HCT116 (cell line): ENCODE measurements around the gene KRTAP12-3. TPM values are rescaled to one million over a fixed set of nuclear protein-coding genes. Genes with fewer than 3 reads are reported as not detected.
"Not testable (repeated sequence)": the region's sequence is repeated elsewhere in the genome, so short reads cannot be mapped to it uniquely, and the experiment has no call there.

Experiments
- ATAC-seq: fragments of 200-7000 bp; cut with Tn5 transposase; 2 replicates; pipeline ENCODE4 v1.9.1; 2020; ENCODE audit warnings: mild to moderate bottlenecking, moderate library complexity
- BruUV-seq: library from RNA; stranded (reverse); fragments of 400-500 nt; replicated peaks from 2 replicates; lab custom pipeline; 2021; lab: Mats Ljungman, UMichigan
- CTCF ChIA-PET: fragments of 300-600 bp; sonication (Branson Sonifier 250); formaldehyde crosslinking; loops from one replicate; lab custom pipeline; 2021; ENCODE audit warnings: antibody characterized with exemption; lab: Charles Lee
- POLR2A ChIA-PET: fragments of 300-600, 350-600 bp; sonication (Branson Sonifier 250); formaldehyde crosslinking; loops from one replicate; lab custom pipeline; 2021; ENCODE audit warnings: antibody characterized with exemption; lab: Charles Lee
- RAD21 ChIA-PET, 2 experiments: fragments of 300-600 bp; sonication (Branson Sonifier 250); formaldehyde crosslinking; loops; one replicate each; lab custom pipeline; 2023; ENCODE audit warnings: low total read pairs in 2 of 2; ENCODE audit not compliant: uncharacterized antibody in 2 of 2, unreplicated experiment in 2 of 2, low non-redundant PET in 1 of 2; lab: Charles Lee
- DNase-seq: peaks from one replicate; pipeline ENCODE4 v3.0.0-alpha.2; 2010; ENCODE audit warnings: low read depth, low spot score
- H2AFZ ChIP-seq: fragments of 200-600 bp; shearing (Covaris generic), sonication (generic); 2 replicates; pipeline ENCODE4 v1.6.1; 2017; ENCODE audit warnings: low read depth, mixed run types, mixed read lengths, antibody characterized with exemption, low read length; ENCODE audit not compliant: poor library complexity, severe bottlenecking
- H3K27ac ChIP-seq: 2 replicates; pipeline ENCODE4 v1.5.1; 2012; ENCODE audit warnings: low read depth, low read length
- H3K27me3 ChIP-seq: fragments of 200-600 bp; sonication (generic); 2 replicates; pipeline ENCODE4 v1.6.1; 2016; ENCODE audit warnings: mixed run types, low read length, mixed read lengths; ENCODE audit not compliant: insufficient read depth
- H3K36me3 ChIP-seq, 2 experiments: fragments of 200-500 bp in 1 of 2; fragments of 200-600 bp in 1 of 2; sonication (Bioruptor generic) in 1 of 2; sonication (generic) in 1 of 2; 2 replicates each; pipeline versions ENCODE4 v1.5.1 to v1.6.1; 2014 to 2016; ENCODE audit warnings: low read length in 2 of 2, inconsistent platforms in 1 of 2, mixed read lengths in 1 of 2, mixed run types in 1 of 2; ENCODE audit not compliant: insufficient read depth in 2 of 2, control insufficient read depth in 1 of 2
- H3K4me1 ChIP-seq, 2 experiments: fragments of 200-600 bp in 1 of 2; sonication (generic) in 1 of 2; 2 replicates each; pipeline versions ENCODE4 v1.5.1 to v1.6.1; 2012 to 2017; ENCODE audit warnings: low read length in 2 of 2, inconsistent platforms in 1 of 2, mild to moderate bottlenecking in 1 of 2, mixed read lengths in 1 of 2, mixed run types in 1 of 2, moderate library complexity in 1 of 2; ENCODE audit not compliant: insufficient read depth in 2 of 2, control insufficient read depth in 1 of 2
- H3K4me2 ChIP-seq: fragments of 200-600 bp; sonication (generic); 2 replicates; pipeline ENCODE4 v1.6.1; 2017; ENCODE audit warnings: mixed run types, low read length, mixed read lengths
- H3K4me3 ChIP-seq, 2 experiments: fragments of 200-600 bp in 1 of 2; sonication (generic) in 1 of 2; replicated peaks in 1 of 2; 2 replicates each; pipeline ENCODE4 v1.5.1; 2011 to 2016; ENCODE audit warnings: low read length in 2 of 2, control low read depth in 1 of 2, low read depth in 1 of 2, mild to moderate bottlenecking in 1 of 2, mixed read lengths in 1 of 2, mixed run types in 1 of 2
- H3K79me2 ChIP-seq: fragments of 200-600 bp; sonication (generic); 2 replicates; pipeline ENCODE4 v1.6.1; 2017; ENCODE audit warnings: mild to moderate bottlenecking, mixed run types, low read length, moderate library complexity, mixed read lengths; ENCODE audit not compliant: insufficient read depth
- H3K9ac ChIP-seq: fragments of 200-600 bp; sonication (generic); 2 replicates; pipeline ENCODE4 v1.6.1; 2016; ENCODE audit warnings: low read length, mixed read lengths
- H3K9me2 ChIP-seq: fragments of 200-600 bp; sonication (generic), shearing (Covaris generic); 2 replicates; pipeline ENCODE4 v1.6.1; 2017; ENCODE audit warnings: mixed run types, mild to moderate bottlenecking, moderate library complexity; ENCODE audit not compliant: insufficient read depth
- H3K9me3 ChIP-seq, 2 experiments: fragments of 200-500 bp in 1 of 2; fragments of 200-600 bp in 1 of 2; sonication (Bioruptor generic) in 1 of 2; sonication (generic) in 1 of 2; 2 replicates each; pipeline ENCODE4 v1.6.1; 2014 to 2017; ENCODE audit warnings: low read length in 2 of 2, mixed read lengths in 2 of 2, inconsistent platforms in 1 of 2, low read depth in 1 of 2, mild to moderate bottlenecking in 1 of 2, mixed run types in 1 of 2, moderate library complexity in 1 of 2; ENCODE audit not compliant: control insufficient read depth in 1 of 2, insufficient read depth in 1 of 2
- H4K20me1 ChIP-seq: fragments of 200-600 bp; sonication (generic), shearing (Covaris generic); 2 replicates; pipeline ENCODE4 v1.6.1; 2017; ENCODE audit warnings: mixed run types, mild to moderate bottlenecking, moderate library complexity; ENCODE audit not compliant: insufficient read depth
- CBX3 ChIP-seq: IDR thresholded peaks from 2 replicates; pipeline ENCODE4 v1.6.1; 2012; ENCODE audit warnings: low read depth
- CEBPB ChIP-seq: IDR thresholded peaks from 2 replicates; pipeline ENCODE4 v1.6.1; 2012; ENCODE audit warnings: low read depth
- CTCF ChIP-seq, 3 experiments: fragments of 200-600 bp in 1 of 3; sonication (generic) in 1 of 3; IDR thresholded peaks in 2 of 3; conservative IDR thresholded peaks in 1 of 3; 2 replicates each; pipeline ENCODE4 v1.5.1; 2012 to 2017; ENCODE audit warnings: low read depth in 2 of 3, low read length in 2 of 3, antibody characterized with exemption in 1 of 3, borderline replicate concordance in 1 of 3, control low read depth in 1 of 3, mild to moderate bottlenecking in 1 of 3, mixed read lengths in 1 of 3, mixed run types in 1 of 3, moderate library complexity in 1 of 3; ENCODE audit not compliant: insufficient read depth in 1 of 3
- EGR1 ChIP-seq: IDR thresholded peaks from 2 replicates; pipeline ENCODE4 v1.6.1; 2012; ENCODE audit warnings: low read depth
- ELF1 ChIP-seq: IDR thresholded peaks from 2 replicates; pipeline ENCODE4 v1.6.1; 2012; ENCODE audit warnings: low read depth, borderline replicate concordance
- EZH2 ChIP-seq: fragments of 200-600 bp; sonication (generic); IDR thresholded peaks from 2 replicates; pipeline ENCODE4 v1.6.1; 2017; ENCODE audit warnings: antibody characterized with exemption, mixed run types
- EZH2phosphoT487 ChIP-seq: fragments of 200-600 bp; IDR thresholded peaks from 2 replicates; pipeline ENCODE4 v1.6.1; 2018; ENCODE audit warnings: antibody characterized with exemption, borderline replicate concordance
- FOSL1 ChIP-seq: IDR thresholded peaks from 2 replicates; pipeline ENCODE4 v1.6.1; 2012; ENCODE audit warnings: low read depth
- JUND ChIP-seq: IDR thresholded peaks from 2 replicates; pipeline ENCODE4 v1.6.1; 2012
- POLR2A ChIP-seq: IDR thresholded peaks from 2 replicates; pipeline ENCODE4 v1.7.0; 2011; ENCODE audit warnings: borderline replicate concordance; ENCODE audit not compliant: insufficient read depth, insufficient read length; ENCODE audit errors: extremely low read depth
- POLR2AphosphoS5 ChIP-seq: IDR thresholded peaks from 2 replicates; pipeline ENCODE4 v1.6.1; 2011; ENCODE audit warnings: mild to moderate bottlenecking, low read depth, low read length, moderate library complexity
- RAD21 ChIP-seq: IDR thresholded peaks from 2 replicates; pipeline ENCODE4 v1.6.1; 2012; ENCODE audit warnings: low read depth, mild to moderate bottlenecking
- SRF ChIP-seq: IDR thresholded peaks from 2 replicates; pipeline ENCODE4 v1.6.1; 2012; ENCODE audit warnings: low read depth
- TCF7L2 ChIP-seq: IDR thresholded peaks from 2 replicates; pipeline ENCODE4 v1.7.0; 2011; ENCODE audit warnings: borderline replicate concordance, inconsistent platforms; ENCODE audit not compliant: insufficient read depth, insufficient read length; ENCODE audit errors: extremely low read depth
- ZBTB33 ChIP-seq: IDR thresholded peaks from 2 replicates; pipeline ENCODE4 v1.6.1; 2011; ENCODE audit warnings: mild to moderate bottlenecking, low read length, moderate library complexity; ENCODE audit not compliant: insufficient replicate concordance; ENCODE audit errors: extremely low read depth
- ZFX ChIP-seq: fragments of 450-650 bp; IDR thresholded peaks from 2 replicates; pipeline ENCODE4 v1.6.1; 2017
- intact Hi-C: fragments of 100-400 bp; cut with micrococcal nuclease; formaldehyde crosslinking; loops from 2 replicates; pipeline ENCODE4 v1.10.0; 2022
- total RNA-seq: library from RNA; stranded (reverse); gene quantifications from one replicate; pipeline ENCODE4 v1.2.1, GENCODE V29; 2021; ENCODE audit not compliant: unreplicated experiment
- TF ChIP-seq, protein P1 (sequence below): IDR thresholded peaks from 2 replicates; pipeline ENCODE4 v1.6.1; 2012
- TF ChIP-seq, protein P2 (sequence below): IDR thresholded peaks from 2 replicates; pipeline ENCODE4 v1.6.1; 2012

Gene KRTAP12-3
- total RNA-seq, 1 experiment from 2014 or later, result not detected

DNA sequence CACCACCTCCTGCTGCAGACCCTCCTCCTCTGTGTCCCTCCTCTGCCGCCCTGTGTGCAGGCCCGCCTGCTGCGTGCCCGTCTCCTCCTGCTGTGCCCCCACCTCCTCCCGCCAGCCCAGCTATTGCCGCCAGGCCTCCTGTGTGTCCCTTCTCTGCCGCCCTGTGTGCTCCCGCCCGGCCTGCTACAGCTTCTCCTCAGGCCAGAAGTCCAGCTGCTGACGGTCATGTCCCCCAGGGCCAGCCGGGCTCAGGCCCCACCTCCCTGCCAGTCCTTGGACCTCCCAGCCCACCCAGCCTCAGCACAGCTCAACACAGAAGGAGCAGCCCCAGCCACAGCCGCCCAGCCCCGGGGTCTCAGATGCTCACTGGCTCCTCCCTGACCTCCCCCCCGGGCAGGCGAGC, 29.9 kb upstream of the KRTAP12-3 start:
- POLR2A ChIA-PET, CTCF ChIA-PET, H3K36me3 ChIP-seq, H3K9me2 ChIP-seq, H3K9ac ChIP-seq, RAD21 ChIA-PET, H4K20me1 ChIP-seq, BruUV-seq, H3K4me2 ChIP-seq, H3K79me2 ChIP-seq, DNase-seq, H3K27ac ChIP-seq, intact Hi-C loops, H3K27me3 ChIP-seq, H3K4me3 ChIP-seq, ATAC-seq, H2AFZ ChIP-seq, H3K4me1 ChIP-seq: not testable (repeated sequence)
- H3K9me3 ChIP-seq, result peaks cover 10 to 22% of the 10 kb centered on the region in 2 experiments; a peak in 3 of 4 replicates

DNA sequence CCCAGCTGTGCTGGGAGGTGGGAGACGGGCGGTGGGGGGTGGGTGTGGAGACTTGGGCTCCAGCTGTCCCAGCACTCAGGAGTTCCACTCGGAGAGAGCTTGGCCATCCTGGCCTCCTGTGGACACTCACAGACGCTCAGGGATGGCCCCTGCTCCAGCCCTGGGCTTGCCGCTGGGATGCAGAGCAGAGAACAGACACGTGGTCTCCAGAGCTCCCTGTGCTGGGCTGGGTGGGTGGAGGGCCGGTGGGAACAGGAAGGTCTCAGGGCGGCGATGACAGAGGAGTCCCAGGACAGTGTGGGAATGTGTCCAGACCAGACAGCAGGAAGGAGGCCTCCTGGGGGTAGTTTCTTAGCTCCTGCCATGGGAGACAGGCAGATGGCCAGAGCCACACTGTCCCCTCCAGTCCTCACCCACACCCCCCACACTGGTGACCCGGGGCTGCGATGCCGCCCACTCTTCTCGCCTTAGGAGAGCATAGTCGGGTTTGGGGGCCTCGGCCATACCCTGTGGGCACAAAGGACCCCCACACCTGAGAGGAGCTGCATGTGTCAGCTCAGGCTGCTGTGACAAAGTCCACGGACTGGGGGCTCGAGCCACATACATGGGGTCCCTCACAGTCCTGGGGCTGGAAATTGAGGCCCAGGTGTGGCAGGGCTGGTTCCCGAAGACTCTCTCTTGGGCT, 28.9 kb upstream of the KRTAP12-3 start:
- ChIA-PET POLR2A (no interaction called here), RAD21 (no interaction called here), CTCF (no interaction called here)
- Histone ChIP-seq H2AFZ (no peak overlapping the region), H3K27ac (no peak overlapping the region), H3K4me3 (no peak overlapping the region), H3K4me1 (no peaks in the 10 kb centered on the region), H4K20me1 (no peaks in the 10 kb centered on the region), H3K4me2 (no peak overlapping the region), H3K9ac (no peak overlapping the region), H3K9me2 (no peaks in the 10 kb centered on the region), H3K79me2 (no peaks in the 10 kb centered on the region), H3K36me3 (no peaks in the 10 kb centered on the region), H3K9me3 (peaks cover 5 to 13% of the 10 kb centered on the region in 2 experiments; a peak in 3 of 4 replicates), H3K27me3 (no peaks in the 10 kb centered on the region)
- DNase-seq, result no peak
- intact Hi-C loops, result no loop called here
- no TSS peak for BruUV-seq
- no peak for ATAC-seq
- TF ChIP-seq EZH2 (no peak), POLR2AphosphoS5 (no peak), JUND (no peak), EZH2phosphoT487 (no peak), CTCF (IDR thresholded peaks at IDR 0.05 in 2 of 3, conservative IDR thresholded peaks at IDR 0.05 in 1 of 3; ENCODE audit: borderline replicate concordance in 1 of 3, insufficient read depth in 1 of 3, low read depth in 2 of 3, low read length in 2 of 3) (no peak), ZFX (no peak), ELF1 (no peak), ZBTB33 (no peak), SRF (no peak), EGR1 (no peak), CEBPB (no peak), RAD21 (no peak), POLR2A (no peak), CBX3 (no peak), FOSL1 (no peak), TCF7L2 (no peak)
- TF ChIP-seq, protein P1, sequence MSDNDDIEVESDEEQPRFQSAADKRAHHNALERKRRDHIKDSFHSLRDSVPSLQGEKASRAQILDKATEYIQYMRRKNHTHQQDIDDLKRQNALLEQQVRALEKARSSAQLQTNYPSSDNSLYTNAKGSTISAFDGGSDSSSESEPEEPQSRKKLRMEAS, result no peak
- TF ChIP-seq, protein P2, sequence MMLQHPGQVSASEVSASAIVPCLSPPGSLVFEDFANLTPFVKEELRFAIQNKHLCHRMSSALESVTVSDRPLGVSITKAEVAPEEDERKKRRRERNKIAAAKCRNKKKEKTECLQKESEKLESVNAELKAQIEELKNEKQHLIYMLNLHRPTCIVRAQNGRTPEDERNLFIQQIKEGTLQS, result no peak
